Subcutaneous abdominal adipose tissue (tissue), 5 donors: Measurements from ENCODE around the gene ZFYVE28.

Source experiments
- H3K27ac ChIP-seq: one replicate; pipeline ENCODE4 v1.7.0; 2013; ENCODE audit warnings: low read depth, mild to moderate bottlenecking, inconsistent platforms, low read length, moderate library complexity
- H3K27me3 ChIP-seq, 5 donors: one replicate each; pipeline ENCODE4 v1.7.0; 2013; ENCODE audit warnings: low read length in 5 of 5, inconsistent platforms in 1 of 5; ENCODE audit not compliant: control insufficient read depth in 5 of 5, insufficient read depth in 4 of 5
- H3K36me3 ChIP-seq, 5 donors: one replicate each; pipeline ENCODE4 v1.7.0; 2013; ENCODE audit warnings: low read length in 5 of 5; ENCODE audit not compliant: control insufficient read depth in 5 of 5, insufficient read depth in 5 of 5
- H3K4me1 ChIP-seq, 5 donors: one replicate each; pipeline ENCODE4 v1.7.0; 2013; ENCODE audit warnings: low read length in 5 of 5, mild to moderate bottlenecking in 3 of 5, moderate library complexity in 1 of 5; ENCODE audit not compliant: control insufficient read depth in 5 of 5, insufficient read depth in 5 of 5
- H3K4me3 ChIP-seq, 5 donors: one replicate each; pipeline ENCODE4 v1.7.0; 2013; ENCODE audit warnings: low read length in 5 of 5, low read depth in 1 of 5
- H3K9ac ChIP-seq, 5 donors: one replicate each; pipeline ENCODE4 v1.7.0; 2013; ENCODE audit warnings: low read length in 5 of 5, mild to moderate bottlenecking in 4 of 5, moderate library complexity in 3 of 5
- H3K9me3 ChIP-seq, 5 donors: one replicate each; pipeline ENCODE4 v1.7.0; 2013; ENCODE audit warnings: low read length in 5 of 5; ENCODE audit not compliant: control insufficient read depth in 5 of 5
- donor health status: healthy.
- donor health status: healthy.
- donor health status: healthy.
- donor health status: healthy.
- donor health status: healthy.

Gene ZFYVE28

GRCh38 chr4:2418650-2419571, 466 bp upstream of the ZFYVE28 start, which contains the start of gene CFAP99:
Gene CFAP99, plus strand, starts transcription at chr4:2418955.
- no peak within 1 kb of the TSS for H3K27ac ChIP-seq
- H3K4me3 ChIP-seq = peak within 1 kb of the TSS; percentile 48 to 78 (median 69)
- H3K9me3 ChIP-seq = no peaks in the 10 kb centered on the region
- H3K9ac ChIP-seq = peak within 1 kb of the TSS in 4 of 5 donors; percentile 21 to 64 (median 64)
- H3K4me1 ChIP-seq = peaks cover 6 to 35% (median 32%) of the 10 kb centered on the region in 5 donors
- no peaks in the 10 kb centered on the region for H3K36me3 ChIP-seq
- peaks cover 7 to 31% (median 11%) of the 10 kb centered on the region in 5 donors for H3K27me3 ChIP-seq

GRCh38 chr4:2417226-2417764, 1.1 kb downstream of the ZFYVE28 start:
- H3K4me3 ChIP-seq = peak overlapping the region; percentile 62 to 78 (median 69)
- peaks cover 7 to 31% (median 10%) of the 10 kb centered on the region in 5 donors for H3K27me3 ChIP-seq
- H3K36me3 ChIP-seq = no peaks in the 10 kb centered on the region
- H3K4me1 ChIP-seq = peaks cover 14 to 51% (median 47%) of the 10 kb centered on the region in 5 donors
- H3K27ac ChIP-seq = no peak overlapping the region
- no peaks in the 10 kb centered on the region for H3K9me3 ChIP-seq
- peak overlapping the region in 4 of 5 donors; percentile 17 to 68 (median 52) for H3K9ac ChIP-seq

GRCh38 chr4:2416564-2417225, 1.8 kb downstream of the ZFYVE28 start:
- Histone ChIP-seq H3K27ac (no peak overlapping the region), H3K4me1 (peaks cover 17 to 57% (median 52%) of the 10 kb centered on the region in 5 donors), H3K9ac (peak overlapping the region in 4 of 5 donors; percentile 11 to 30 (median 15)), H3K9me3 (no peaks in the 10 kb centered on the region), H3K36me3 (no peaks in the 10 kb centered on the region), H3K4me3 (peak overlapping the region; percentile 53 to 78 (median 69)), H3K27me3 (peaks cover 7 to 31% (median 12%) of the 10 kb centered on the region in 5 donors)

GRCh38 chr4:2415881-2416563, 2.4 kb downstream of the ZFYVE28 start:
- no peak overlapping the region for H3K27ac ChIP-seq
- peaks cover 17 to 59% (median 52%) of the 10 kb centered on the region in 5 donors for H3K4me1 ChIP-seq
- no peaks in the 10 kb centered on the region for H3K36me3 ChIP-seq
- peak overlapping the region in 4 of 5 donors; percentile 62 to 78 (median 72) for H3K4me3 ChIP-seq
- H3K9ac ChIP-seq = peak overlapping the region in 1 of 5 donors; percentile 30
- peaks cover 7 to 33% (median 12%) of the 10 kb centered on the region in 5 donors for H3K27me3 ChIP-seq
- no peaks in the 10 kb centered on the region for H3K9me3 ChIP-seq

GRCh38 chr4:2415213-2415612, 3.2 kb downstream of the ZFYVE28 start:
- H3K36me3 ChIP-seq = no peaks in the 10 kb centered on the region
- H3K27ac ChIP-seq = no peak overlapping the region
- no peak overlapping the region for H3K9ac ChIP-seq
- H3K27me3 ChIP-seq = peaks cover 7 to 29% (median 10%) of the 10 kb centered on the region in 5 donors
- no peak overlapping the region for H3K4me3 ChIP-seq
- no peaks in the 10 kb centered on the region for H3K9me3 ChIP-seq
- H3K4me1 ChIP-seq = peaks cover 17 to 59% (median 52%) of the 10 kb centered on the region in 5 donors

GRCh38 chr4:2413821-2414610, 4.4 kb downstream of the ZFYVE28 start:
- no peak overlapping the region for H3K27ac ChIP-seq
- peaks cover 17 to 53% (median 46%) of the 10 kb centered on the region in 5 donors for H3K4me1 ChIP-seq
- H3K27me3 ChIP-seq = peaks cover 4 to 24% (median 9%) of the 10 kb centered on the region in 5 donors
- H3K36me3 ChIP-seq = no peaks in the 10 kb centered on the region
- H3K9me3 ChIP-seq = no peaks in the 10 kb centered on the region
- no peak overlapping the region for H3K9ac ChIP-seq
- H3K4me3 ChIP-seq = peak overlapping the region in 3 of 5 donors; percentile 23 to 52 (median 36)

- H3K9me3 ChIP-seq = no peaks in the 10 kb centered on the region
- H3K4me1 ChIP-seq = peaks cover 17 to 50% (median 42%) of the 10 kb centered on the region in 5 donors
- peak overlapping the region in 2 of 5 donors; percentile 35 to 45 for H3K9ac ChIP-seq
- peaks cover 4 to 24% (median 9%) of the 10 kb centered on the region in 5 donors for H3K27me3 ChIP-seq
- H3K36me3 ChIP-seq = no peaks in the 10 kb centered on the region
- H3K27ac ChIP-seq = peak overlapping the region; percentile 24
- peak overlapping the region in 4 of 5 donors; percentile 36 to 65 (median 51) for H3K4me3 ChIP-seq
Observed at GRCh38 chr4:2412885-2413716, 5.3 kb downstream of the ZFYVE28 start.

- peaks cover 17 to 45% (median 37%) of the 10 kb centered on the region in 5 donors for H3K4me1 ChIP-seq
- H3K27ac ChIP-seq = peak overlapping the region; percentile 24
- peaks cover 4 to 24% (median 9%) of the 10 kb centered on the region in 5 donors for H3K27me3 ChIP-seq
- H3K9me3 ChIP-seq = no peaks in the 10 kb centered on the region
- H3K36me3 ChIP-seq = no peaks in the 10 kb centered on the region
- H3K9ac ChIP-seq = peak overlapping the region in 2 of 5 donors; percentile 35 to 45
- H3K4me3 ChIP-seq = peak overlapping the region in 4 of 5 donors; percentile 36 to 65 (median 51)
Observed at GRCh38 chr4:2412534-2412884, 5.9 kb downstream of the ZFYVE28 start.
